Measurements from ENCODE around the gene PHKG2.

PHKG2 gene

GRCh38 chr16:30777591-30778297 lies 29.5 kb downstream of the PHKG2 start:
- no peak for DNase-seq

DNA sequence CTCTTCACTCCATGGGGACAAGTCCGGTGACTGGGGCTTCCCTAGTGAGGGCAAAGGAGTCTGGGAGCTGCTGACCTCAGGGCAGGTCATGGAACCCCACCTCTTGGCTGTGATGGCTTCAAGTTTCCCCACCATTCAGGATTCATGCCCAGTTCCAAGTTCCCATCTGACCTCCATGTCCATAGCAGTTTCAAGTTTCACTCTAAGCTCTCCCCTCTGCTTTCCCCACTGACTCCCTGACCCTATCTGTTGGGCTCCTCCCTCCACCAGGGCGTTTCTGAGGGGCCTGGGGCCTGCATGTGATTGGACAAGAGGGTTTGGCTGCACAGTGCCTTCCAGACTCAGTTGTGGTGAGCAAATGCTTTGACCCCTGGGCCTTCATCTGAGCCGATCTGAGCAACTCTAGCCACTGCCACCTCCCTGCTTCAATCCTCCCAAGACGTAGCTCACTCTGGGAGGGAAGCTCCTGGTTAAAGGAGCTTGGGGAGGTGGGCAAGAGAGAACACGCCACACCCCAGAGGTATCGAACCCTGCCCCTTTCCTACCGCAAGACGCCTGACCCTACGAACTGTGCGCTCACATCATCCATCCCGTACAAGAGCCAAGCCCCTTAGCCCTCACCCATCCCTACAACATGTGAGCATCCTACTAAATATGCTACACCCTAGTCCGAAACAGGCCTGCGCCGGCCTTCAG lies 30.5 kb downstream of the PHKG2 start:
- no peak for DNase-seq

GRCh38 chr16:30779596-30779995 lies 31.4 kb downstream of the PHKG2 start:
- DNase-seq: no peak

- no peak for DNase-seq
These were observed 31.8 kb downstream of the PHKG2 start for GRCh38 chr16:30780021-30780420.

GRCh38 chr16:30780549-30780948 lies 32.3 kb downstream of the PHKG2 start:
- DNase-seq: no peak

DNA sequence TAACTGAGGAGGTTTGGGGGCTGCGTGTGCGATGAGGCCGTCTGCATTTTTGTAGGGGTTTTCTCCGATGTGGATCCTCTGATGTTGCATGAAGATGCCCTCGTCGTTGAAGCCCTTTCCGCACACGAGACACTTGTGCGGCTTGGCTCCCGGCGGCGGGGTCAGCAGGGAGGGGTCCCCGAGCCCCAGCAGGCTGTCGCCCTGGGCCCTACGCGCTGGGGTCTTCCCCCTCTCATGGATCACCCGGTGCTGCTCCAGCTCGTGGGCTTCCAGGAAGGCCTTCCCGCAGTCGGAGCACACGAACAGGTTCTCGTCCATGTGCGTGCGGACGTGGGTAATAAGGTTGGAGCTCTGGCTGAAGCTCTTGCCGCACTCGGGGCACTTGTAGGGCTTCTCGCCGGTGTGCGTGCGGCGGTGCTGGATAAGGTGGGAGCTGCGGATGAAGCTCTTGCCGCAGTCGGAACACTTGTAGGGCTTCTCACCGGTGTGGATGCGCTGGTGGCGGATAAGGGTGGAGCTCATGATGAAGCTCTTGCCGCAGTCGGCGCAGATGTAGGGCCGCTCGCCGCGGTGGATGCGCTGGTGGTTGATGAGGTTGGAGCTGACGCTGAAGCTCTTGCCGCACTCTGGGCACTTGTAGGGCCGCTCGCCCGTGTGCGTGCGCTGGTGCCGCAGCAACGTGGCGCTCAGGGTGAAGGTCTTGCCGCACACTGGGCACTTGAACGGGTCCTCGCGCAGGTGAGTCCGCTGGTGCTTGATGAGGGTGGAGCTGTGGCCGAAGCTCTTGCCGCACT lies 34.5 kb downstream of the PHKG2 start:
- DNase-seq: no peak

DNA sequence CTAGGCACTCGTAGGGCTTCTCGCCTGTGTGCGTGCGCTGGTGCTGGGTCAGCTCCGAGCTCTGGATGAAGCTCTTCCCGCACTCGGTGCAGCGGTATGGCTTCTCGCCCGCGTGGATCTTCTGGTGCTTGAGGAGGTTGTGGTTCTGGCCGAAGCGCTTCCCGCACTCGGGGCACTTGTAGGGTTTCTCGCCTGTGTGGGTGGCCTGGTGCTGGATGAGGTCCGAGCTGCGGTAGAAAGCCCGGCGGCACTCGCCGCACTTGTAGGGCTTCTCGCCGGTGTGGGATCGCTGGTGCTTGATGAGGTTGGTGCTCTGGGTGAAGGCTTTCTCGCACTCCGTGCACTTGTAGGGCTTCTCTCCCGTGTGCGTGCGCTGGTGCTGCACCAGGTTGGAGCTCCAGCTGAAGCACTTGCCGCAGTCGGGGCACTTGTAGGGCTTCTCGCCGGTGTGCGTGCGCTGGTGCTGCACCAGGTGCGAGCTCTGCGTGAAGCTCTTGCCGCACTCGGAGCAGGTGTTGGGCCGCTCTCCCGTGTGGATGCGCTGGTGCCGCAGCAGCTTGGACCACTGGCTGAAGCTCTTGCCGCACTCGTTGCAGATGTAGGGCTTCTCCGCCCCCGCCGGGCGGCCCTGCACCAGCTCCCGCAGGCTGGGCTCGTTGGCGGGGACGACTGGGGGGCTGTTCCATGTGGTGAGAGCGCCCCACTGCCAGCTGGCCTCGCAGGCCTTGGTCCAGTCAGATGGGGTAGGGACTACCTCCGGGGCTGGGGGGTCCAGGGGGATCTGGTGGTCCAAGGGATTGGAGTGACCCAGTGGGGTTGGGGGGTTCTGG lies 35.3 kb downstream of the PHKG2 start:
- DNase-seq: no peak

GRCh38 chr16:30784215-30784614 lies 36.0 kb downstream of the PHKG2 start:
- no peak for DNase-seq

DNA sequence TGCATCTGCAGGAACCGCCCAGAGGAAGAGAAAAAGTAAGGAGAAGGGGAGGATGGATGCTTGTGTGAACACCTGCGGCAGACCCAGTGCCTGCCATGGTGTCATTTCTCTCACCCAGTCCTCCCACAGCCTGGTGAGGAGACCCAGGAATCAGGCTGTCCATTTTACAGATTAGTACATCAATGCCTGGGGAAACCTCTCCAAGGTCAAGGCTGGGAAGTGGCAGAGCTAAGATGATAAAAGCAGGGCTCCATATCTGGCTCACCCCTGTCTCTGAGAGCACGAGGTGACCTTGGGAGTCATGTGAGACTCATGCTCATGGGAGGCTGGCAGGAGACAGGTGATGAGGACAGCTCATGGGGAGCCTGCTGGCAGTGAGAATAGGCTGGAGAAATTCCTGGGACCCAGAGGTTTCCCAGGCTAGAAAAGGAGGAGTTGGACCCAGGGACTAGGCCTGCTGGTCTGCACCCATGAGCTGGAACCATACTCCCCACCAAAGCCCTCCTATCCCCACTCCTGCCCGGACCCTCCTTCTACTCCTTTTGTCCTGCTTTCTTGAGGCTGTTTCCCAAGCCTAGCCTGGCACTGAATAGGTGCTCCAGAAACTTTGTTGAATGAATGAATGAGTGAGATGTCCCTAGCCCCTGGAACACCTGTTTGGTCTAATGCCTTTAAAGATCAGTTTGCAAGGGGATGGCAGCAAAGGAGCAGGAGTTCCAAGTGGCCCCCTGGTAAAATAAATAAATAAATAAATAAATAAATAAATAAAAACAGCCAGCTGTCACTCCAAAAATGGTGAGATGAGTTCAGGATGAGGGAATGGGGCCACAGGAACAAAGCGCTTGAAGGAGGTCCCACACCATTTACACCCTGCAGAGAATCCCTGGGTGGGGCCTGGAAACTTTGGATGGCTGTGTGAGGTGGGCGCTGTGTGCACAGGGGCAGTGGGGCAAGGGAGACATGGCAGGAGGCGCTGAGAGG lies 37.2 kb downstream of the PHKG2 start:
- DNase-seq: no peak

- DNase-seq: no peak
These were observed 38.1 kb downstream of the PHKG2 start for GRCh38 chr16:30786115-30786935.

DNA sequence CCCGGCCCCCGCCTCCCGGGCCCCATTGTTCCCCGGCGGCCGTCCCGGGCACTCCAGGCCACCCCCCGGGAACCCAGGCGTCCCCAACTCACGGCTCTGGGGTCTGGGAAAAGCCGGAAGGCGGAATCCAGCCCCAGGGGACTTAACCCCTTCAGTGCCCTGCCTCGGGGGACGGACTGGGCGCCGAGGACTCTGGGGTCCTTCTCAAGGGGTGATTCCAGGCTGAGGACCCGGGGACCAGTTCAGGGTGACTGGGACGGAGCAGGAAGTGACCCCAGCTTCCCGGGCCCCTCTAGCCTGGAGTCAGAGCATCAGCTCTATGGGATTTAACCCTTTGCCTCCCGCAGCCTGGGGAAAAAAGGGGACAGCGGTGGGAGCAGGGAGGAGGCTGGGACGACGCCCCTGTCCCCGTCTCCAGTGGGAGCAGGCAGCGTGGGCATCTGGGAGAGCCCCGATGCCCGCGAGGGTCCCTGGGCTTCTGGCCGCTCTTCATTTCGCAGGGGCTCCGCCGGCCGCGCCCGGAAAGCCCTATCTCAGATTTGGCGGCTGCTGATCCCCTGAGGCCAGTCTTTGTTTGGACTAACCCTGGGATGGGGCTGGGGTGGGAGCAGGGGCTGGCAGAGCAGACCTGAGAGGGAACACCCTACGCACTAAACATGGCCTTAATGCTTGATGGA lies 38.8 kb downstream of the PHKG2 start, which contains the start of gene ZNF629:
TSS of gene ZNF629 (minus strand) at position 270 of the 677 bp plus-strand sequence. CDS start 2,723 bp downstream, outside the sequence.
- DNase-seq: peak; percentile 67

- DNase-seq: no peak
These were observed 39.6 kb downstream of the PHKG2 start for GRCh38 chr16:30787613-30788378.

- DNase-seq: no peak
These were observed 45.4 kb downstream of the PHKG2 start for GRCh38 chr16:30793508-30794069.

GRCh38 chr16:30794634-30795033 lies 46.4 kb downstream of the PHKG2 start:
- no peak for DNase-seq

DNA sequence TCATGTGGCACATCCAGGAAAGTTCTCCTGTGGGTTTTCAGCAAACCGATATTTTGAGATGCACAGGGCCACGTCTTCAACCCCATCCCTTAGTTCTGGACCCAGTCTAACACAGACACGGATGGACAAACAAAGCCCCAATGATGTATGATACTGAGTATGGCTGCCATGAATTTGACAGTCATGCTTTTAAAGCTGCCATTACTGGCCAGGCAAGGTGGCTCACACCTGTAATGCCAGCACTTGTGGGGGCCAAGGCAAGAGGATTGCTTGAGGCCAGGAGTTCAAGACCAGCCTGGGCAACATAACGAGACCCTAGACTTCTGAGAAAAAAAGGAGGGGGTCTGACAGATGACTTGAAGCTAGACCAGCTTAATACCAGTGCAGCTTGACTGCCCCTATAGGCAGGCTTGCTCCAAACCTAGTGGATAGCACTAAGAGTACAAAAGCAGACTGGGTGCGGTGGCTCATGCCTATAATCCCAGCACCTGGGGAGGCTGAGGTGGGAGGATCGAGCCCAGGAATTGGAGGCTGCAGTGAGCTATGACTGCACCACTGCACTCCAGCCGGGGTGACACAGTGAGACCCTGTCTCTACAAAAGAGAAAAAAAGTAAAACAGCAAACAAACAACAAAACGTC lies 49.6 kb downstream of the PHKG2 start:
- DNase-seq: no peak
